GM18951 (cell line): ENCODE results near the gene GSS.

Source experiments
- POLR2A ChIP-seq: IDR thresholded peaks from 4 replicates; pipeline ENCODE4 v1.6.1; 2011; ENCODE audit warnings: mild to moderate bottlenecking; ENCODE audit not compliant: insufficient read length, insufficient read depth; ENCODE audit errors: extremely low read depth
- in situ Hi-C: fragments of 300-500 bp; cut with MboI; formaldehyde crosslinking; loops from one replicate; pipeline ENCODE4 v1.12.0; 2022; ENCODE audit warnings: low sequenced_read_pairs, mixed read lengths, inconsistent platforms; ENCODE audit not compliant: unreplicated experiment

The GSS gene

GRCh38 chr20:34987288-34988190 is 31.9 kb upstream of the GSS start:
- no peak for TF ChIP-seq POLR2A
- in situ Hi-C loops: no loop called here

DNA sequence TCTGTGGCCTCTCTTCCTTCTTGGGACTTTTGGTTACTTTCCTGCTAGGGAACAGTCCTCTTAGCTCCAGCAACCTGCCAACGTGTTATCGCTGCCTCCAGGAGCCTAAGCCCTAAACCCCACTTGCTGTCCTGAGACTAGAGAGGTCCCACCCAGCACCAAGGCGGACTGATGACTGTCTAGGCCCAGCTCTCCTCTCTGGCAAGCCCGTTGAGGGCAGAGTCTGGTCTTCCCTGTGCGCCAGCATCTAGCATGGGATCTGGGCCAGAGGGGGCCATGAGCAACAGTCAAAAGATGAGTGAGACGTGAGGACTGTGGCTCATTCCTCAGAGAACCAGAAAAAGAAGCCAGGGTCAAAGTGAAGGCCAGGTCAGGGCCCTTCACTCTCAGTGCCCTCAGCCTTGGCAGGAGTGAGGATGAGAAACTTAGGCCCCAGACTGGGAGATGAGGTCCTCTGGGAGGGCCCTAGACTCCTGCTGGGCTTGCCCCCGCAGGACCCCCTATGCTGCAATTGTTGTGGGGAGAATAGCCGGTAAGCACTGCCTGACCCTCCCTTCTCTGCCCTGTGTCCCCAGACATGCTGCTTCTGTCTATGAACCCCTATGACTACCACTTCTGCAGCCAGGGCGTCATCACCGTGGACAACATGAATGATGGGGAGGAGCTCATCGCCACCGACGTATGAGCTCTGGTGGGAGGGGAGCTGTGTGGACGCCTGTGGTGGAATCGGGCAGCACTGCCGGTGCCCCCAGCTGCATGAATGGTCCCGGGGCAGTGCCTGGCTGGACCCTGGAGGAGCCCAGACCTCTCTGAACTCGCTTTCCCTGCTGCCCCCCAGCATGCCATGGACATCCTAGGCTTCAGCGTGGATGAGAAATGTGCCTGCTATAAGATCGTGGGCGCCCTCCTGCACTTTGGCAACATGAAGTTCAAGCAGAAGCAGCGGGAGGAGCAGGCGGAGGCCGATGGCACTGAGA is 31.0 kb upstream of the GSS start:
- in situ Hi-C loops: no loop called here
- no peak for TF ChIP-seq POLR2A

DNA sequence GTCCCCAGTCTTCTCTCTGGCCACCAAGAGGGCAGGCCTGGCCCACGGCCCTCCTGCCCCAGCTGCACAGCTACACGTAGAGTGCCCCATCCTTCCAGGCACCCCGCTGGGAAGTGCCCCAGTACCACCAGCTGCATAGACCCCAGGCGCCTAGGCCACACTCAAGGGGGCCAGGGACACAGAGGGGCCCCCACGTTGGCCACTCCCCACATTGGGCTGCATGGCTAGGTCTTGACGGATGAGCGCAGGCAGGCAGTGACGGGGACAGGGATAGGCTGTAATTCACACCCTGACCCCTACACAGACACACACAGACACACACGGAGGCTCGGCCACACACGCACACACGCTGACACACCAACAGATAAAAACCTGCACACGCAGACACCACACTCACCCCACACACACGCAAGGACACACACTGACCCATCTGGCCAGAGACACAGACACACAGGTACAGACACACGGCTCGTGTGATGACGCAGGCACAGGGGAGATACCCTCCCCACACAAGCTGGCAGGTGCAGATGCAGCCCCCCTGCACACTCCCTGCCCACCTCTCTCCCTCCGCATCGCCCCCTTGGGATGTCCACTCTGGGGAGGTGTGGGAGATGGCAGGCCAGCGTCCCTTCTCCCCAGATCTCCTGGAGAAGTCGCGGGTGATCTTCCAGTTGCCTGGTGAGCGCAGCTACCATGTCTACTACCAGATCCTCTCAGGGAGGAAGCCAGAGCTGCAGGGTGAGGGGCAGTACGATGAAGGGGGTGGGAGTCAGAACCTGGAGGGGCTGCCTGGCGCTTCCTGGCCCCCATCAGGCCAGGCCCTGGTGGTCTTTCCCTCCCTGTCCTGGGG is 30.1 kb upstream of the GSS start:
- no peak for TF ChIP-seq POLR2A
- in situ Hi-C loops: no loop called here

DNA sequence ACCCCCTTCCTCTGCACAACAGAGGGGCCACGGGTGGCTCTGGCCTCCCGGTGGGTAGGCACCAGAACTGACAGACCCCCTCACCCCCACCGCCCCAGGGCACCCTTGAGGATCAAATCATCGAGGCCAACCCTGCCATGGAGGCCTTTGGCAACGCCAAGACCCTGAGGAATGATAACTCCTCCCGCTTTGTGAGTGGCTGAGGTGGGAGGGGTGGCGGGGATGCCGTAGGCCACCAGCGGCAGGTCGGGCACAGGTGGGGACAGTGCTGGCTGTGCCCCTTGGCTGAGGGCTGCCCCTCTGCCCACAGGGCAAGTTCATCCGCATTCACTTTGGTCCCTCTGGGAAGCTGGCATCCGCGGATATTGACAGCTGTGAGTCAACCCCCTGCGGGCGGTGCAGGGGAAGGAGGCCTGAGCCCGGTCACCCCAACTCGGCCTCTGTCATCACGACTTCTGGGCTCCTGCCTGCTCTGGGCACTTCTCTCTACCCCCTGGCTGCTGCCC is 29.2 kb upstream of the GSS start:
- in situ Hi-C loops: no loop called here
- TF ChIP-seq POLR2A: no peak

GRCh38 chr20:34983995-34984735 is 28.6 kb upstream of the GSS start:
- no peak for TF ChIP-seq POLR2A
- in situ Hi-C loops: no loop called here

GRCh38 chr20:34983089-34983820 is 27.6 kb upstream of the GSS start:
- no peak for TF ChIP-seq POLR2A
- in situ Hi-C loops: no loop called here

GRCh38 chr20:34982270-34983088 is 26.9 kb upstream of the GSS start:
- in situ Hi-C loops: no loop called here

DNA sequence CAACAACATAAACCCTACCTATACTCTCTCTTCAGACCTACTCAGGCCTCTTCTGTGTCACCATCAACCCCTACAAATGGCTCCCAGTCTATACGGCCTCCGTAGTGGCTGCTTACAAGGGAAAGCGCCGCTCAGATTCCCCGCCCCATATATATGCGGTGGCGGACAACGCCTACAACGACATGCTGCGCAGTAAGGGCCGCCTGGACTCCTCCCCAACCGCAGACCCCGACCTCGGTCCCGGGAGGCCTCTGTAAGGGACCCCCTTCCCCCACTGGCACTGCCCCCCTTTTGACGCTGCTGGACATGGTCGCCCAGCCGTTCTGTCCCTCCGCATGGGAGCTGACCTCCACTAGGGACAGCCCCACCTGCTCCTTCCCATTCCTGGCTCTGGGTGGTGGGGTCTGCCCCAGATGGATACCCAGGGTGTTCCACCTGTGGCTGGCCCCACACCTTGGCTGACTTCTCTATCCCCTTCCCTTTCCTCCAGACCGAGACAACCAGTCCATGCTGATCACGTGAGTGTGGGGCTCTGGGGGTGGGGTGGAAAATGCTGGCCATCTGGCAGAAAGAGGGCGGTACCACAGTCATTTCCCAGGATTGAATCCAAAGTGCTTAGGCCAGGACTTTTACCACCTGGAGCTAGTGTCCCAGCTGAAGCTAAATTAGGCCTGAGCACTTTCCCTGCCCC is 25.1 kb upstream of the GSS start:
- in situ Hi-C loops: no loop called here

More at GRCh38 chr20:34982270-34983088, 26.9 kb upstream of the GSS start:
- no peak for TF ChIP-seq POLR2A

GRCh38 chr20:34979366-34980153 is 24.0 kb upstream of the GSS start:
- TF ChIP-seq POLR2A: no peak
- in situ Hi-C loops: no loop called here

More for the DNA sequence above, 25.1 kb upstream of the GSS start:
- TF ChIP-seq POLR2A: no peak
